GM12873 (cell line): ENCODE data around the gene WFDC5.

Source experiments
- TF ChIP-seq, protein P1 (sequence below): IDR thresholded peaks from 2 replicates; pipeline ENCODE4 v1.5.1; 2012; ENCODE audit warnings: low read depth, mild to moderate bottlenecking, moderate library complexity, low read length, control low read depth; ENCODE audit not compliant: insufficient read depth; ENCODE audit errors: missing control alignments

The WFDC5 gene

GRCh38 chr20:45061244-45061643 is 53.7 kb downstream of the WFDC5 start:
- TF ChIP-seq, protein P1, sequence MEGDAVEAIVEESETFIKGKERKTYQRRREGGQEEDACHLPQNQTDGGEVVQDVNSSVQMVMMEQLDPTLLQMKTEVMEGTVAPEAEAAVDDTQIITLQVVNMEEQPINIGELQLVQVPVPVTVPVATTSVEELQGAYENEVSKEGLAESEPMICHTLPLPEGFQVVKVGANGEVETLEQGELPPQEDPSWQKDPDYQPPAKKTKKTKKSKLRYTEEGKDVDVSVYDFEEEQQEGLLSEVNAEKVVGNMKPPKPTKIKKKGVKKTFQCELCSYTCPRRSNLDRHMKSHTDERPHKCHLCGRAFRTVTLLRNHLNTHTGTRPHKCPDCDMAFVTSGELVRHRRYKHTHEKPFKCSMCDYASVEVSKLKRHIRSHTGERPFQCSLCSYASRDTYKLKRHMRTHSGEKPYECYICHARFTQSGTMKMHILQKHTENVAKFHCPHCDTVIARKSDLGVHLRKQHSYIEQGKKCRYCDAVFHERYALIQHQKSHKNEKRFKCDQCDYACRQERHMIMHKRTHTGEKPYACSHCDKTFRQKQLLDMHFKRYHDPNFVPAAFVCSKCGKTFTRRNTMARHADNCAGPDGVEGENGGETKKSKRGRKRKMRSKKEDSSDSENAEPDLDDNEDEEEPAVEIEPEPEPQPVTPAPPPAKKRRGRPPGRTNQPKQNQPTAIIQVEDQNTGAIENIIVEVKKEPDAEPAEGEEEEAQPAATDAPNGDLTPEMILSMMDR = no peak

- TF ChIP-seq, protein P1 = no peak
Observed at GRCh38 chr20:45060294-45060693, 54.7 kb downstream of the WFDC5 start.
